Activated naive CD4-positive, alpha-beta T cell treated with Interleukin-2 at 50 U/mL for 16 hours (primary cell): ENCODE measurements around the gene TEKT2.

ENCODE experiments used
- DNase-seq: peaks from one replicate; pipeline ENCODE4 v3.0.0-alpha.2; 2020

TEKT2 gene

DNA sequence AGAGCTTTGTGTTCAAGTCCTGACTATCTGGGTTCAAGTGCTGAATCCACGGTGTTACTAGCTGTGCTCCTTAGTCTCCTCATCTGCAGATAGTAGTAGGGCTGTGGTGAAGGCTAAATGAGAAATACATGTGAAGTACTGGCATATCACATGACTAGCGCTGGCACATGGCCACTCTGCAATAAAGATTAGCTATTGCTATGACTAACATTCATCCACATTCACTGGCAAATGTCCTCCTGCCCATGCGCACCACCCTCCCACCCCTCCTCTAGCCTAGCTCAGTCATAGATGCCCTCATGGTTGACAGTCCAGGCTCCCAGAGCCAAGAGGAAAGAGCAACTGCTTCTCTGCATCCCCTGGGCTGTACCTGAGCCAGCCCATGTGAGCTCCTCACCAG lies 49.6 kb downstream of the TEKT2 start:
- DNase-seq = no peak

DNA sequence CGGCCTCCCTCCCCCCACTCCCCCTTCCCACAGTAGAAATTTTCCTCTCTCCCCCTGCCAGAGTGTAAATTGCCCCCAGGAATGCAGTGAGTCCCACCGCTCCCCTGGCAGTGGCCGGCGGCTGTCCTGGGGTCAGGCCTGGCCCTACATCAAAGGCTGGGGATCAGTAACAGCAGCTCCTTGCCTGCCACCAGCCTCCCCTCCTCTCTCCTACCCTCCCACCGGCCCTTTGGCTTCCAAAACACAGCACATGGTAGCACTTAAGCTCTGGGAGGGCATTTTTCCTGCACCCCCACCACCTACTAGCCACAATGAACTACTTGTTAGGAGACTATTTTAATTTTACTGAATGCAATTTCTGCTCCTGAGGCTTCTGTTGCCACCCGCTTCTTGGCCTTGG lies 50.1 kb downstream of the TEKT2 start:
- no peak for DNase-seq

DNA sequence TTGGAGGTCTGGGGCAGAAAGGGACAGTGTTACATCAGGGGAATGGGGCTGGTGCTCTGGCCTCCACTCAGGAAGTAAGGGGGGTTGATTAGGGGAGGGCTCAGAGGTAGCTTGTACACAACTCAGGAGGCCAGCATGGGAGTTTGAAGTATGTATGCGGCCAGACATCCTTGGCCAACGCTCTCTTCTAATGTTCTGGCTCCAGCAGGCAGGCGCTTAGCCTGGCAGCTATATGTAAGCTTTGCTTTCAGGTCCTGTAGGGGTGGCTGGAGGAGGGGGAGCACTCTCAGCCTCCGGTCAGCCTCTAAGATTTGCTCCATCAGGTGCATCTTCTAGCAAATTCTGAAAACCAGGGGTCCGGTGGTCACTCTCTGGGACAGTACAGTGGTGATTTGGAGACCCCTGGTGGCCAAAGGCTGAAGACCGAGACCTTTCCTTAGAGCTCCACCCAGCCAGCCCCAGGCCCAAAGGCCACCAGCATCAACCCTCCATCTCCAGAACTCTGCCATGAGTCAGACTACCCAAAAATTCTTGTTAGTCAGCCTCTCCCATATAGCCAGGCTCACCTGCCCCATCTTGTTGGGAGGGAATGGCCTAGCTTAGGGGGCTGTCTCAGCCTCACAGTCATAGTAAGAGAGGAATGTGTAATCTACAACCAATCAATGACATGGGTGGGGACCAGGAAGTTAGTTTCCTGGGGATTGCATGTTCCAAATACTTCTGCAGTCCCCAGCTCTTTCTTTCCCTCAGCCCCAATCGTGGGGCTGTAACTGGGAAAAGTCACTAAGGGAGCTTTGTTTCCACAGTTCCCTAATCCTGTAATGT lies 50.8 kb downstream of the TEKT2 start:
- no peak for DNase-seq

DNA sequence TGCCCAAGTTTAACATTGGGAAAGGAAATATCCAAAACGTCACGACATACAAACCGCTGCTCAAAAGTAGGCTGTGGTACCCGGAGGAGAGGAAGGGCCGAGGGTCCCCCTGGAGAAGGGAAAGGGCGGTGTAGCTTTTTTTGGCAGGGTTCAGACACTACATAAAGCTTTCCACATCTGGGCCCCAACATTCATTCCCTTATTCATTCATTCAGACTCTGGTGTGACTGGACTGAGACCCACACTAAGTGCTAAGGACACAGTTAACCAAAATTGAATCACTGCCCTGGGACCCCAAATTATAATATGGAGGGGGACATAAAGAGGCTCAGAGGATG lies 51.4 kb downstream of the TEKT2 start:
- no peak for DNase-seq

DNA sequence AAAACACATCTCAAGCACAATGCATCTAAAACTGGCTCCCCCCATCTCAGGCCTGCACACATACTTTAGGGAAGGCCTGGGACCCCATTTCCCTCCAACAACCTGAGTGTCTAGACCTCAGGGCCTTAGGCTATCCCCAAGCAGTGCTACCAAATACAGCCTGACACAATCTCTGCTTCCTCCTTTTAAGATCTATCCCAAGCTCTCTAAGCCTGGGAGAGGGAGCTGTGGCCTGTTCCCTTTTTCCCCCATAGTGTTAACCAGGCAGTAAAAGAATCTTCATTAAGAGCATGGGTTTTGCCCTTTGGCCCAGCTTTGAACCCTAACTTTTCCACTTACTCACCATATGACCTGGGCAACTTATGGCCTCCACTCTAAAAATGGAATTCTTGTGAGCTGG lies 51.9 kb downstream of the TEKT2 start:
- DNase-seq = no peak

DNA sequence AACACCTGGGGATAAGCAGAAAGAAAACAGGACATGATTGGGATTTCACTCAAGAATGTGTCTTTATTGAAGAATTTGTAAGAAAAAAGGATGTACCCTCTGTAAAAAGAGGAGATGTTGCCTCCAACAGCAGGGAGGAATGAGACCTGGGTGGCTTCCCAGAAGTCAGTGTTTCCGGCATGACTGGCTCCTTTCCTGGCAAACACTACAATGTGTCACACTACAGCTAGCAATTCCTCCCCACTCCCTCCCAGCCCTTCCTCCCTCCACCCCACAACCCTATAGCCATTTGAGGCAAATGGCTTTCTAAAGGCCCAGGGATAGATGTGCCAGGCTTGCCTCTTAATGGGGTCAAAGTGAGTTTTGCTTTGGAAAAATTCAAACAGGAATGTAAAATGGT lies 52.6 kb downstream of the TEKT2 start:
- DNase-seq = no peak

DNA sequence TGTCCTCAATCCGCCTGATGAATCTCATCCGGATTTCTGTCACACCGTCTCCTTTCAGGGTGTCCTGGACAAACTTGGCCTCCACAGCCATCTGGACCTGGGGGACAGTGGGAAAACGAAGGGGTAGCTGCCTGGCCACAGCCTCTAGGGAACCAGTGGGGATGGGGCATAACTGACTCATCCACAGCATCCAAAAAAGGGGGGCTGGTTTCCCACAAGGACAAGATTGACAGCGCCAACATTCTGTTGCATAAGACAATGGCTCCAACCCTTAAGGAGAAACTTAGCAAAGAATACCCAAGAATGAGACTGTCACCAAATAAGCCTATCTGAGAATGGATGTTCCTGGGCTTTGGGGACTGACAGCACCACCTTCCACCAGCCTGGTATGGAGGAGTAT lies 53.3 kb downstream of the TEKT2 start:
- no peak for DNase-seq

DNA sequence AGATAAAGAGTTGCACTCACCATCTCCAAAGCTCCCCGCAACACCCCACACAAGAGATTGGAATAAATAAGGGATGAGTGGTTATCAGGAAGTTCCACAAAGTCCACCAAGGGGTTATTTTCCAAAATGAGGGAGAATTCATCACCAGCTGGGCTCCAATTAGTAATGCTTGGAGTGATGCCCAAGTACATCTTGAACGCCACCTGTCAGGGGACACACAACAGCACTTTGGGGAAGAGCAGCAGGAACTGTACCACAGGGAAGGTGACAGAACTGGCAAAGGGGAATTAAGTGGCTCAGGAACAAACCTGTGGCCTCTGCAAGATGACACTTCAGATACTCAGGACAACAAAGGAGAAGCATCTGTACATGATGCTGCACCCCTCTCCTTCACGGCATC lies 53.9 kb downstream of the TEKT2 start:
- DNase-seq = no peak
